ENCODE data around the gene GPR180.

GPR180 gene

DNA sequence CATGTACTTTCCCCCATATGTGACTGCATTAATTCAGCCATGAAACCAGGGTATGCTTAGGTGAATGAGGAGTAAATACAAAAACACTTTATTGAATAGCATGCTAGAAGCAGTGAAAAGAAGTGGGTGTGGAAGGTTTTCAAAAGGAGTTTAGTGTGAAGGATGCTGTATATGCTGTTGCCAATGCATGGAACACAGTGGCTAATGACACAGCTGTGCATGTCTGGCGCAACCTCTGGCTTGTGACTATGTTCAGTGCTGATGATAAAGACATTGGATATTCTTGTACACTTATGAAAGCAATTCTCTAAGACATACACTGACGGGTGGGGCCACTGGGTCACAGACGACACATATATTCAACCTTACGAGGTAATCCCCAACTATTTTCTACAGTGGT, 55.5 kb downstream of the GPR180 start:
- DNase-seq: no peak

DNA sequence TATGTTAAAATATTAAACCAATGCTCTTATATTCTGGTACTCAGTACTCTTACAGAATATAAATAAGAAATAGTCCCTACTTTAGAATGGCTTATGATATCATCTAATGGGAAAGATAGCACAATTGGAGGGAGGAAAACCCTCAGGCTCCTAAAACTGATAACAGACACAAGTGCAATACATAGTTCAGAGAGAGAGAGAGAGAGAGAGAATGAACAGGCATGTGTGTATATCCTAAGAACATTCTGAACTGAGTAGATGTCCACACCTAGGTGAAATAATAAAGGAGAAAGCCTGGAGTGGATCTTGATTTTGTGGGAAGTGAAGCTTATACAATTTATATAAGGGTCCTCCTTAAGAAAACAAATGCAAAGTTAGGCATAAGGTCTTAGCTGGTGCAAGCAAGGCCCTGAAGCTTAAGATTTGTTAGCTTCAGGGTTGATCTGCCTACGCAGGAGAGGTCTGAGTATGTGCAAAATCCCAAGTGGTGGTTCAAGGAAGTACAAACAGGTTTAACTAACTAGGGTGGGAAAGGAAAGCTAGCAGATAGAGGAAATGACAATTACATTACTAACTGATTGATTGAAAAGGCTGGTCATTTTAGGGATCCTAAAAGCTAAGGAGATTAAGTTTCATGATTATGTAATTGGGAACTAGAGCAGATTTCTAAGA, 57.4 kb downstream of the GPR180 start:
- no peak for DNase-seq

- DNase-seq: no peak
Observed at GRCh38 chr13:94659598-94659946, 57.9 kb downstream of the GPR180 start.

DNA sequence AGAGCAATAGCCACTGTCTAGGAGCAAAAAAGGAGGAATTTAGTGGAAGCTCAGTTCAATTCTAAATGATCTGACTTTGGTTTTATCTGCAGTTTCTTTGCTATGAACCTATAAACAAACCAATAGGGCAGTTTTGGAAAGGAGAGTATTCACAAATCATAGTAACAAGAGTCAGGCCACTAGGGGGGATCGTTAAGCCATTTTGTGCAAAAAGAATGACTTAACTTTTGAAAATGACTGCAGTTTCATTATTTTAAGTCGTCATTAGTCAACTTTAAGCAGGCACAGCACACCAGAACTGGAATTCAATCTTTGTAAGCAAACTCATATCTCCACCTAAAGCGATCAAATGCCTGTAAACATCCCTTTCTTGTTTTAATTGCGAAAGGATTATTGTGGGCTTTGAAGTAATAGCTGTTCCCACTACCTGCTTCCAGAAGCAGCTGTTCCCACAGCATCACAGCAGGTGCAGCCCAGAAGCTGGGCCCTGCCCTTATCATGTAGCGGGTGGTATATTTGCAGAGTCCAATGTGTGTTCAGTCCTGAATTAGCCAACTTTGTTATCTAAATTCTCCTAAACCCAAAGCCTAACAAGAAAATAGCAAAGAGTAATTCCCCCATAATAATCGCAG, 59.2 kb downstream of the GPR180 start:
- DNase-seq: no peak

- no peak for DNase-seq
Observed at GRCh38 chr13:94661406-94661805, 59.7 kb downstream of the GPR180 start.

DNA sequence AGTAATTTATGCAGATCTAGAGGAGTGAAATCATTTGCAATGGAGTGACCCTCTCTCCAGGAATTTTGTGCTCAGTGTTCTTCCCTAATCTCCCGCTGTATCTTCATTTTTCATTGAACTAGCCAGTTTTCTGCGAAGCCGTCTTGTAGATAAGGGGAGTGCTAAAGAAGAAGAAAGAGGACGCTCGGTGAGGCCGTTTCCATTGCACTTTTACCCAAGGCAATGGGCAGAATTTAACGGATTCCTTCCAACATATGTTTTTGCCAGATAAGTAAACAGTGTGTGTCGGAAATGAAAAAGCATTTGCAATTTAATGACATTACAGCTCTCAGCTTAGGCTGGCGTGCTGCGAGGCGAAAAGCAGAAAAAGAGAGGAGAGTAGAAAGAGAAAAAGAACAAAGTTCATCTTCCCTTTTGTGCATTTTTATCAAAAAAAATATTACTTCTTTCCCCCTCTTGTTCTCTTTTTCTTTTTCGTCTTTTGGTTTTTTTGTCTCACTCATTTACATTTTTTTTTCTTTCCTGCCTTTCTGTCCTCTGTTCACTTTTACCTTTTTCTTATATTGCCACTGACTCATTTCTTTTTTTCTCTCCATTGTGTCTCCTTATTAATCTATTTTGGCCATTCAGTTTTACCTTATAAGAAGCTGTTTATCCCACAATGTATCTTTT, 60.8 kb downstream of the GPR180 start:
- no peak for DNase-seq

- DNase-seq: no peak
Observed at GRCh38 chr13:94664889-94665288, 63.2 kb downstream of the GPR180 start.

GRCh38 chr13:94666065-94666464, 64.4 kb downstream of the GPR180 start:
- DNase-seq: no peak

GRCh38 chr13:94667190-94667589, 65.5 kb downstream of the GPR180 start:
- no peak for DNase-seq

- no peak for DNase-seq
Observed at GRCh38 chr13:94672400-94672799, 70.7 kb downstream of the GPR180 start.

DNA sequence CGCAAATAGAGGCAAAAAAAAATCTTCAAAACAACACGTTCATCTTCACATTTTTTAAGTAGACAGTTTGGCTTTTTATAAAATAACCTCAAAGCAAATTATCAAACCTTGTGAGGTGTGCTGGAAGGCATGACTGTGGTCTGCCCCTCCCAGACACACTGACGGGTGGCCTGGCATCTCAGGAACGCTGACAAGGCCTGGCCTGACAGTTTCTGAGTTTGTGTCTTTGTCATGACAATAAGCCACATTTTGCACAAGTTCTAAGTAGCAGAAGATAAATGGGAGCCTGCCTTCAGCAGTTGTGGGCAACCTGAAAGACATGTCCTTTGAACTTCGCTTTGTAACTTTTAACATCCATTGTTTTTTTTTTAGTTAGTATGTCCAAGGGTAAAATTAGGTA, 72.2 kb downstream of the GPR180 start:
- DNase-seq: no peak

- no peak for DNase-seq
Observed at GRCh38 chr13:94674609-94675348, 73.1 kb downstream of the GPR180 start.

- DNase-seq: no peak
Observed at GRCh38 chr13:94677799-94678198, 76.1 kb downstream of the GPR180 start.

- DNase-seq: no peak
Observed at GRCh38 chr13:94678845-94679244, 77.2 kb downstream of the GPR180 start.

- DNase-seq: no peak
Observed at GRCh38 chr13:94679614-94680013, 78.0 kb downstream of the GPR180 start.

DNA sequence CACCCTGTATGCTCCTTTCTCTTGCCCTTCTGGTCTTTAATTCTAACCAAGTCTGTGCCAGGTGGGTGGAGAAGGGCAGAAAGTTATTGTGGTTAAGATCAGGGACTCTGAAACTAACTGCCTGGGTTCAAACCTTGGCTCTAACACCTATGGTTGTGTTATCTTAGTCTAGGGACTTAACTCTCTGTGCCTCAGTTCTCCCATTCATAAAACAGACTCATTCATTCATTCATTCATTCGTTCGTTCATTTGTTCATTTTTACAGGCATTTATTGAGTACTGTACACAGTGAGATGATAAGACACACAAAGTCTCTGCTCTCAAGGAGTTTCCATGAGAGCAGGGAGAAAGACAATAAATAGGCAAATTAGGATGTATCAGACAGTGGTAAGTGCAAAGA, 80.6 kb downstream of the GPR180 start:
- DNase-seq: no peak

- no peak for DNase-seq
Observed at GRCh38 chr13:94683409-94683808, 81.8 kb downstream of the GPR180 start.

Data from NCI-H446 treated with DMSO at 0.1 percent for 48 hours (cell line).